Globus pallidus (tissue), 1 donor: ENCODE data around the gene ABCA13.
"Not testable (repeated sequence)": the region's sequence is repeated elsewhere in the genome, so short reads cannot be mapped to it uniquely, and the experiment has no call there.

Experiments used
- DNase-seq: peaks from one replicate; pipeline ENCODE4 v3.0.0-alpha.2; 2015; ENCODE audit warnings: low spot score

The ABCA13 gene, protein sequence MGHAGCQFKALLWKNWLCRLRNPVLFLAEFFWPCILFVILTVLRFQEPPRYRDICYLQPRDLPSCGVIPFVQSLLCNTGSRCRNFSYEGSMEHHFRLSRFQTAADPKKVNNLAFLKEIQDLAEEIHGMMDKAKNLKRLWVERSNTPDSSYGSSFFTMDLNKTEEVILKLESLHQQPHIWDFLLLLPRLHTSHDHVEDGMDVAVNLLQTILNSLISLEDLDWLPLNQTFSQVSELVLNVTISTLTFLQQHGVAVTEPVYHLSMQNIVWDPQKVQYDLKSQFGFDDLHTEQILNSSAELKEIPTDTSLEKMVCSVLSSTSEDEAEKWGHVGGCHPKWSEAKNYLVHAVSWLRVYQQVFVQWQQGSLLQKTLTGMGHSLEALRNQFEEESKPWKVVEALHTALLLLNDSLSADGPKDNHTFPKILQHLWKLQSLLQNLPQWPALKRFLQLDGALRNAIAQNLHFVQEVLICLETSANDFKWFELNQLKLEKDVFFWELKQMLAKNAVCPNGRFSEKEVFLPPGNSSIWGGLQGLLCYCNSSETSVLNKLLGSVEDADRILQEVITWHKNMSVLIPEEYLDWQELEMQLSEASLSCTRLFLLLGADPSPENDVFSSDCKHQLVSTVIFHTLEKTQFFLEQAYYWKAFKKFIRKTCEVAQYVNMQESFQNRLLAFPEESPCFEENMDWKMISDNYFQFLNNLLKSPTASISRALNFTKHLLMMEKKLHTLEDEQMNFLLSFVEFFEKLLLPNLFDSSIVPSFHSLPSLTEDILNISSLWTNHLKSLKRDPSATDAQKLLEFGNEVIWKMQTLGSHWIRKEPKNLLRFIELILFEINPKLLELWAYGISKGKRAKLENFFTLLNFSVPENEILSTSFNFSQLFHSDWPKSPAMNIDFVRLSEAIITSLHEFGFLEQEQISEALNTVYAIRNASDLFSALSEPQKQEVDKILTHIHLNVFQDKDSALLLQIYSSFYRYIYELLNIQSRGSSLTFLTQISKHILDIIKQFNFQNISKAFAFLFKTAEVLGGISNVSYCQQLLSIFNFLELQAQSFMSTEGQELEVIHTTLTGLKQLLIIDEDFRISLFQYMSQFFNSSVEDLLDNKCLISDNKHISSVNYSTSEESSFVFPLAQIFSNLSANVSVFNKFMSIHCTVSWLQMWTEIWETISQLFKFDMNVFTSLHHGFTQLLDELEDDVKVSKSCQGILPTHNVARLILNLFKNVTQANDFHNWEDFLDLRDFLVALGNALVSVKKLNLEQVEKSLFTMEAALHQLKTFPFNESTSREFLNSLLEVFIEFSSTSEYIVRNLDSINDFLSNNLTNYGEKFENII (N-terminal part only)

DNA sequence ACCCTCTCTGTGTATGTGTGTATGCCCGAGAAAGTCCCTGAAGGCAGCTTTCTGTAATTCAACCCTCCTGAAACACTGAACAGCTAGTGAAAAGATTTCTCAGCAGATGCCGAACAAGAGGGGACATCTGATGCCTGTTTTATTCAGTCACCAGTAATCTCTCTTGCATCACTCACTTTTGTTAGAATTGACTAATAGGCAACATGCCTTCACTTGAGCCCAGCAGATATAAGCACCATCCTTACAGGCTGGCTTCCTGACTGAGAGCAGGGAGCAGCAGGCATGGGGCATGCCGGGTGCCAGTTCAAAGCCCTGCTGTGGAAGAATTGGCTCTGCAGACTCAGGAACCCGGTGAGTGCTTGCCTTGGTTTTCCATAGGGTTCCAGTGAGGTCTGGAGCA, at the start of gene ABCA13:
Gene ABCA13 (plus strand): TSS at position 257 of the 400 bp plus-strand sequence. CDS start 26 bp downstream, at position 283.
- DNase-seq = no peak

DNA sequence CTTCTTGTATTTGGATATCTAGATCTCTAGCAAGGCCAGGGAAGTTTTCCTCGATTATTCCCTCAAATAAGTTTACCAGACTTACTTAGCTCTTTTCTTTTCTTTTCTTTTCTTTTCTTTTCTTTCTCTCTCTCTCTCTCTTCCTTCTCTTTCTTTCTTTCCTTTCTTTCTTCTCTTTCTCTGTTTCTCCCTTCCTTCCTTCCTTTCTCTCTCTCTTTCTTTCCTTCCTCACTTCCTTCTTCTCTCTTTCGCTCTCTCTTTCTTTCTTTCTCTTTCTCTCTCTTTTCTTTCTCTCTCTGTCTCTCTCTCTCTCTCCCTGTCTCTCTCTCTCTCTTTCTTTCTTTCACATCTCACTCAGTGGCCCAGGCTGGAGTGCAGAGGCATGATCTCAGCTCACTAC, 45.2 kb upstream of the ABCA13 start:
- DNase-seq = no peak

DNA sequence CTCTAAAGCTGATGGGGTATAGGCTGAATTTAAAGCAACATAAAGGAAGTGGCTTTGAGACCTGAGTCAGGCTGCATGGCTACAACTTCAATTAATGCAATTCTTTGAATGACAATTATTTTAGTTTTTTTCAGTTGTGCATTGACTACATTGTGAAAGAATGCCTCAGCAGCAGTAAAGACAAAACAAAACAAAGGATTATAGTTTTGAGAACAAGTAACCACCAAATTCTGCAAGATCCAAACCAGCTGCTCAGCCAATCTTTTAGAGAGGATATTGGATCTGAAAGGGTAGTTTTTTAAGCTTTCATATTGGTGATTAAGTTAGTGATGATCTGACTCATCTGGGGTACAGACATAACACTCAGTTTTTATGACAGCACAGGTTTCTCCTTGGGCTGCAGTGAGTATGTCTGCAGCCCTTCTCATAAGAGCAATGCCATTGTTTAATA, 40.6 kb upstream of the ABCA13 start:
- DNase-seq = no peak

DNA sequence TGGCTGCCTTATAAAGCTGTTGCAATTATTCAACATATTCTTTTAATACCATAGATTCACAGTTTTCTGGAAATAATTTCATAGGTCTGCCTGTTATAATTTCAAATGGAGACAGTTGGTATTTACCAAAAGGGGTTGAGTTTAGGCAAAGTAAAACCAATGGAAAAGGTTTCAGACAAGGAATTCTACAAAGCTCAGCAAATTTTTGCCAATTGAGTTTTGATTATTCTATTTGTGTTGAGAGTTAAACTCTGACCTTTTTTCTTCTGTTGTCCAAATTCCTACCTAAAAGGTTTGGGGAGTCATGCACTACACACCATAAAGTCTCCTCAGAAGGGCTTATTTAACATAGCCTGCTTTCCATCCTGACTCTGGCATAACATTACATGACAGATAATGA, 38.5 kb upstream of the ABCA13 start:
- DNase-seq = no peak

DNA sequence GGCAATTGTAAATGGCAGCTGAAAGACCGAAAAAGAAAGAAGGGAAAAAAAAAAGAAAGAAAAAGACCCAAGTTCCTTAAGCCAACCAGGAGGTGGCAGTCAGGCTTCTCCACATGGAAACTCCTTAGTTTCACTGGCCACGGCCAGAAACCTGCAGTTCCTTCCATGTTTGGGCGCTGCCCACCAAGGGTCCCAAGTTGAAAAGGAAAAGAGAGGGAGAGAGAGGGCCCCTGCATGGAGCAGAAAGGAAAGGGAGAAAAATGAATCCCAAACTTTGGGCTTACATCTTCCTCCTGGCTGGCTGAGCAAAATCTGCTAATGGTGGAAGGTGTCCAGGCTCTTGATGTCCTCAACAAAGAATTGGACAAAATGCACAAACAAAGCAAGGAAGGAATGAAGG, 31.8 kb upstream of the ABCA13 start:
- no peak for DNase-seq

DNA sequence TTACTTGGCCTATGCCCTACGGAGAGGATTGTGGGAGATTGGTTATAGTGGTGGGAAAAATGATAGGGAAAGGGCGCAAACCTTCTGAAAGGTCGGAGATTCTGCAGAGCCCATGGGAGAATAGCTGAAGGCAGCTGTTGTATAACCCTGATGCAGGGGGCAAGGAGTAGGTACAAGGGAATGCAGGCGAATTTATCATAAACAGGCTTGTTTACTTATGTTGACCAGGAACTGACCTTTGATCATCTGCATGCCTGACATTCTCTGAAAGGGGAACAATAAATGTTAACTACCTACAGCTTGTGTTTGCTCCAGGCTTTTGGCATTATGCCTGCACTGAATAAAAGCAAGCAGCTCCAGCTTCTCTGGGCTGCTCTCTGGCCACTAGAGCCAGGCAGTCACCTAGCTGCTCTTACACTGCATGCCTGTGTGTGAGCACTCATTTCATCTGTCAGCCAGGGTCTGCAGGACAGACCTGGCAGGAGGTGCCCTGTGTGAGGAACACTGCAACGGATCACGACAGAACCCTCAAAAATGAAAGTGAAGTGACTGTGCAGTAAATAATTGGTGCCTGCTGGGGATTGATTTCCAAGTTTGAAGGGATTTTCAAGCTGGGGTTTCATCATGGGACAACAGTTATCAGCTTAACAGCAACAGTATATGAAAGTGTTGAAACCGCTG, 31.1 kb upstream of the ABCA13 start:
- DNase-seq = no peak

DNA sequence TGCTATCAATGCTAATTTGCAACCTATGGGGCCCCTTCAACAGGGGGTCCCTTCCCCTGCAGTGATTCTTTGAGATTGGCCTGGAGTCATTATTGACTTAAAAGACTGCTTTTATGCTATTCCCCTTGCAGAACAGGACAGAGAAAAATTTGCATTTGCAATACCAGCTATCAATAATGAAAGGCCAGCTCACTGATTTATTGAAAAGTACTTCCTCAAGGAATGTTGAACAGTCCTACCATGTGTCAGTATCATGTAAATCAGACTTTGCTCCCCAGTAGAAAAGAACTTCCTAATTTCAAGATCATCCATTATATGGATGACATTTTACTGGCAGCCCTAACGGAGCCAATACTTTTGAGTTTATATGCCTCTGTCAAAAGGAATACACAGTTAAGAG, 29.7 kb upstream of the ABCA13 start:
- DNase-seq = no peak

DNA sequence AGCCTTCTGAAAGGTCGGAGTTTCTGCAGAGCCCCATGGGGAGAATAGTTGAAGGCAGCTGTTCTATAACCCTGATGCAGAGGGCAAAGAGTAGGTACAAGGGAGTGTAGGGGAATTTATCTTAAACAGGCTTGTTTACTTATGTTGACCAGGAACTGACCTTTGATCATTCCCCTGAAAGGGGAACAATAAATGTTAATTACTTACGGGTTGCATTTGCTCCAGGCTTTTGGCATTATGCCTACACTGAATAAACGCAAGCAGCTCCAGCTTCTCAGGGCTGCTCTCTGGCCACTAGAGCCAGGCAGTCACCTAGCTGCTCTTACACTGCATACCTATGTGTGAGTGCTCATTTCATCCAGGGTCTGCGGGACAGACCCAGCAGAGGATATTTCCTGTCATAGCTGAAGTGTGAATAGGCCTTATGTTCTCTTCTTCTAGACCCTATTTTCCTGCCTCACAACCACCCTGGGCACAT, 26.9 kb upstream of the ABCA13 start:
- DNase-seq = no peak

DNA sequence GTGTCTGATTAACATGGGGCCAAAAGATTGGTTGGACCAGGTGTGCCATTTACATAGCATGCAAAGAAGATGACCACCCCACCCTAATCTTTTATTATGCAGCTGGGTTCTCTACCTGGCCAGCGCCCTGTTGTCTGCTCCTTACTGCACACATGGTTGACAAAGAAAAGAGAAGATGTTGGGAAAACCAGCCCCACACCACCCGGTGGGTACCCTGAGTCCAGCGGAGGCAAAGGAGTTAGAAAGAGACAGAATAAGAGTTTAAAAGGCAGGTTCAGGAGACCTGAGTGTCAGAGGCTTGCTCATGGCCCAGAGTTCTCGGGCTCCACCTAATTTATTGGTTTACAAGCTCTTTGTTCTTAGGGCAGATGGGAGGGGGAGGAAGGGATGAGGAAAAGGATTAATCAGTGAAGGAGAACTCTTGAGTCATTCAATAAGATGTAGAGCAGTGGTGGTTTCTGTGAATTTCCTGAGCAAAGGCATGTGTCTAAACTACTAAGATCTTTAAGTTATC, 24.1 kb upstream of the ABCA13 start:
- no peak for DNase-seq

DNA sequence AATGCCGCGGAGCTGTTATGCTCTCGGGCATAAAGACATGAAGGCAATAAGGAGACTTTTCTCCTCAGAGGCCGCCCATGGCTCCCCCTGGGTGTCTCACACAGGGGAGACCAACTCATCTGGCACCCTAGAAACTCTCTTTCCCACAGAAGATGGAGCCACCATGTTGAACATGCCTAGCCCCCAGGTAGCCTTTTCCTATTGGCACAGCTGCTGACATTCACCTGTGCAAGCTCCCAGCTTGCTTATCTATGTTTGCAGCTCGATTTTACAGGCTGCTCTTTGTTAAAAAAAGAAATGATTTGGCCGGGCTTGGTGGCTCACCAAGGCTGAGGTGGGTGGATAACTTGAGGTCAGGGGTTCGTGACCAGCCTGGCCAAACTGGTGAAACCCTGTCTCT, 23.6 kb upstream of the ABCA13 start:
- not testable (repeated sequence) for DNase-seq

DNA sequence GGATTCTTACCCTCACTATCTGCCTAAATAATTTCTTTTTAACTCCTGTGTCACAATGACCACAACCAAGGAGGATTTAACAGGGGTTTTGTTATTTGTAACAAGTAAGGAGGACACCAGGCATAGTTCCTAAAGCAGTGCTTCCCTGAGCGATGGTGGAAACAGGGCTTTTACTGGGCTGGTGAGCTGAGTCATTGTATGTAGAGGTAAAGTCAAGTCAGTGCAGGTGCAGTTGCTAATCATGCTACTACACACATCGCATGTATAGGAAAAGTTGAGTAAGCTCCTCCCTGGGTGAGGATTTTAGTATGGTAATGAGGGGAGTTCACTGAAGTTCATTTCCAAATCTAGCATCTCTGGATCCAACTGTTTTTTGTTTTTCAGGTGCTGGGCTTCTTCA, 22.9 kb upstream of the ABCA13 start:
- DNase-seq = no peak

DNA sequence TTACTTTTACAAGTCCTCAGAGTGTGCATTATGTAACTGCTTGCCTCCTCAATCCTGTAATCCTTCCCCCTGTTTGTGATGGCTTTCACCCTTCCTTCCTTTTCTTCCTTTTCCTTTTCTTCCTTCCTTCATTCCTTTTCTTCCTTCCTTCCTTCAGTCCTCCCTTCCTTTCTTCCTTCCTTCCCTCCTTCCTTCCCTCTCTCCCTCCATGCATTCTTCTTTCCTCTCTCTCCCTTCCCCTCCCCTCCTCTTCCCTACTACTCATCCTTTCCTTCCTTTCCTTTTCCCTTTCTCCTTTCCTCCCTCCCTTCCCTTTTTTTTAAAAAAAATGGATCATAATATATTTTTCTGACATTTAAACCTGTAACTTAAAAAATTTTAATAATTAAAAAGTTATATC, 22.2 kb upstream of the ABCA13 start:
- no peak for DNase-seq

DNA sequence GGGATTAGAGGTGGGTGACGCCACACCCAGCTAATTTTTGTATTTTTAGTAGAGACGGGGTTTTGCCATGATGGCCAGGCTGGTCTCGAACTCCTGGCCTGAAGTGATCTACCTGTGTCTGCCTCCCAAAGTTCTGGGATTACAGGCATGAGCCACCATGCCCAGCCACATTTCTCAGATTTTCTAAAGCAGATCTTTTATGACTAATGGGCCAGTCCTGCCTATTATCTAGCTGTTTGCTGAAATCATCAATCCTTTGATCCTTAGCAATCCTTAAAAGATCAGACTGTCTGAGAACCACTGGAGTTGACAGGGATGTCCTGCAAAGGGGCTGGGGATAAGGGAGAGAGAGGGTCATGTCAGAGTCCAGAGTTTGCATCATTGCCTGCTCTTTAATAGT, 21.2 kb upstream of the ABCA13 start:
- DNase-seq = no peak

DNA sequence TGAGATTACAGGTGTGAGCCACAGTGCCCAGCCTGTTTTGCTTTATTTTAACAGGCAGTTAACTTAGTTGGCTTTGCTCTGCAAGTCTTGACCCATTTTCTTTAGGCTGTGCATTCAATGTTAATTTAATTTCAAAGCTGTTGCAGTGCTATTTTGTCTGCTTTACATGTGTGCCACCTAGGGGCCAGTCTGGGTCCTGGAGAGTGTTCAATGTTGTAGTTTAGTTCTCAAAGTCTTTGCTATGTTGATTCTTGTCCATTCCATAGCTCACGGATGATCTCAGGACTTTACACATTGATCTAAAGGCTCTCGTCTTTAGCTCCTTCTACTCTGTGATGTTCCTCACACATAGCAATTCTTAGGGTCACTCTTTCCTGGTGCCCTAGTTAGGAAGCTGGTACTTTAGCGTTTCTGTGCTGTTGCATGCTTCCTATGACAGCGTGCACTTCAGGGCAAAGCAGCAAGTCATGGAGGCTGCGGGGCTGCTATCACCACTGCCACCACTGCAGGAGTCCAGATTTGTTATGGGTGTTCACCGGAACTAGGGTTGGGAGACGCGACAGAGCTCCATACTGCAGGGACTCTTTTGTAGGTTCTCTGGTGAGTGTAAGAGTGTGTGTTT, 16.4 kb upstream of the ABCA13 start:
- no peak for DNase-seq

DNA sequence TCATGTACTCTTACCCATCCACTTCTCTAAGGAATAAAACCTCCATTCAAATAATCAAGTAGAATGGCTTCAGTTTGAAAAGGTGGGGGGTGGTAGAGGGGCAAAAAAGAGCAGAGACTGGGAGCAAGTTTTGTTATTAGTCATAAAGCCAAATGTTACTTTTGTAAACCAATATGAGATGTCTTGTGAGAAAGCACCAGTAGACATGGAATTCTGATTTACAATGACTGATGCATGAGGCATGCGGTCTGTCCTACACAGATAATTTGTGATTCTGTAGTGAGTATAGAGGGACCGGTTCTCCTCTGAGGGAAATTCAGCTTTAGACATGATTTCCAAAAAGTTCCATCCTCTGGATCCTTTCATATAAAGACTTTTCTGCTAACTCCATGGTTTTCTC, 12.9 kb upstream of the ABCA13 start:
- DNase-seq = no peak

DNA sequence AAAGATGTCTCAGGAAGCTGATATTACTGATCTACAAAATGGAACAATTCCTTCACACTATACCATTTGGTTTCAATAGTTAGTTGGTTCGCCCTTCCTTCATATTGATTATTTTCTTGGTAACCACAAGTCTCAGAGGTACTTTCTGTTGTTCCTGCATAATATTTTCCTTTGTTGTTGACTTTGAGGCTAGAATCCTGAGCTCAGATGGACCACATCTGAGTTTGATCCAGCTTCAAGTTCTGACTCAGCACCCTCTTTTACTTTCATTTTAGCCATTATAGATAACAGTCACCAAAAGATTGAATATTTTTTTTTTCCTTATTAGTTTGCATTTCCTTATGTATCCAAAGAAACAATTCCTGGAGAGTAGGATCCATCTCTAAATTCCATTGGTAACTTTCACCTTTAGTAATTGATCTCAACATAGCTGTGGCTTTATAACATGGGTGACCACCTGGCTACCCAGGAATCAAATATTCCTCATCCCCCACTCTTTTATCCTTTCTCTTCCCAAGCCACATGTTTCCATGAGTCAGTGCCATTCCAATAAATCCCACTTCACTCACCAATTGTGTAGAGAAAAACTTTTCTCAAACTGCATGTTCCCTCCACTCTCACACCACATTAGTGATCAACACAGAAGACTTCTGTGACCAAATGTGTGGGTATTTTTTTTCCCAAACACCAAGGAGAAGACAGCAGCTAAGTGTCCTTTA, 9.7 kb upstream of the ABCA13 start:
- DNase-seq = no peak

DNA sequence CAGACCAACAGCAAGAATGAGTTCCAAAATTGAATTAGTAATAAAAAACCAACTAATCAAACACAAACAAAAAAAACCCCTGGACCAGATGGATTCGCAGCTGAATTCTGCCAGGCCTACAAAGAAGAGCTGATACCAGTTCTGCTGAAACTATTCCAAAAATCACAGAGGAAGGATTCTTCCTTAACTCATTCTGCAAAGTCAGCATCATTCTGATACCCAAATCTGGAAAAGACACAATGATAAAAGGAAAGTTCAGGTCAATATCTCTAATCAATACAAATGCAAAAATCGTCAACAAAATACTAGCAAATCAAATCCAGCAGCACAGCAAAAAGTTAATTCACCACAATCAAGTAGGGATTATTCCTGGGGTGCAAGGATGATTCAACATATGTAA, 6.1 kb upstream of the ABCA13 start:
- no peak for DNase-seq

DNA sequence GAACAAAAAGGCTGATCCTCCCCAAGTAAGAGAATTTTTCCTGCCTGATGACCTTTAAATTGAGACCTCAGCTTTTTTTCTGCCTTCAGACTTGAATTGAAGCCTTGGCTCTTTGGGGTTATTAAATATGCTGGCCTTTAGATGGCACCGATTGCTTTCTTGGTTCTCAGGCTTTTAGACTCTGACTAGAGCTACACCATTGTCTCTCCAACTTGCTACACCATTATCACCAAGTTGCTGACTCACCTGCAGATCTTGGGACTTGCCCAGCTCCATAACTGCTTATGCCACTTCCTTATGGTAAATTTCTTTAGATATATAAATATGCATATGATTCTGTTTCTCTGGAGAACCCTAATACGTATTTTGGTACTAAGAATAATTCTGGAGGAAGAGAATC, 3.1 kb upstream of the ABCA13 start:
- no peak for DNase-seq

DNA sequence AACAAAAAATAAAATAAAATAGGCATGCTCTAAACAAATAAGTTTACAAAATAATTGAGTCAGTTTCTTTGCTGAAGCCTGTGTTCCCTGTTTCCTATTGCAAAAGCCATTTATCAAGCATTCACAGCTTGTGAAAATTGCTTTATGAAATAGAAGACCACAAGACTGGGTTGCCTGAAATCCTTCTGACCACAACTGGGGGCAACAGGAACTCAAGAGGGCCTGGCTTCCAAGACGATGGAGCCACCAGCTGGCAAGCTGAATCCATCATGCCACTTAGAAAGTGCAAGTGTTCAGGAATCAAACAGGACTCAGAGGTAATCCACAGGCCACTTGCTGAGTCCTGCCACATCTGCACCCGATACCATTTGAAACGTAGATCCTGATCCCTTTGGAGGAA, 752 bp upstream of the ABCA13 start:
- no peak for DNase-seq

DNA sequence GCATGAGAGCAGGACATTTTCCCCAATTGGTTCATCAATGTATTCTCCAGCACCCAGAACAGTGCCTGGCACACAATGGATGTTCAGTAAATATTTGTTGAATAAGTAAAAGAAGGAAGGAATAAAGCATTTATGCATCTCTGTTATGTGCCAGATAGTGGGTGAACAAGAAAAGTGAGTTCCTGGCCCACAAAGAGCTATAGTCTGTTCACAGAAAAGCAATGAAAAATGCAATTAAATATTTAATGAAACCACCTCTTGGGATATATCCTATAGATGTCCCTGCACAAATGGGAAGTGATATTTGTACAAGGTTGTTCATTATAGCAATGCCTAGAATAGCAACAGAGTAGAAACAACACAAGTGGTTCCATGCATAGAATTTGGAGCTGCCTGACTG, 2.1 kb downstream of the ABCA13 start:
- DNase-seq = no peak
